GM18502 (cell line): Measurements from ENCODE around the gene ATG7.

ENCODE experiments used
- ATAC-seq: cut with Tn5 transposase; IDR thresholded peaks from one replicate; pipeline ENCODE4 v1.9.1; 2021; ENCODE audit warnings: mild to moderate bottlenecking; ENCODE audit not compliant: unreplicated experiment, poor library complexity

ATG7 gene, protein sequence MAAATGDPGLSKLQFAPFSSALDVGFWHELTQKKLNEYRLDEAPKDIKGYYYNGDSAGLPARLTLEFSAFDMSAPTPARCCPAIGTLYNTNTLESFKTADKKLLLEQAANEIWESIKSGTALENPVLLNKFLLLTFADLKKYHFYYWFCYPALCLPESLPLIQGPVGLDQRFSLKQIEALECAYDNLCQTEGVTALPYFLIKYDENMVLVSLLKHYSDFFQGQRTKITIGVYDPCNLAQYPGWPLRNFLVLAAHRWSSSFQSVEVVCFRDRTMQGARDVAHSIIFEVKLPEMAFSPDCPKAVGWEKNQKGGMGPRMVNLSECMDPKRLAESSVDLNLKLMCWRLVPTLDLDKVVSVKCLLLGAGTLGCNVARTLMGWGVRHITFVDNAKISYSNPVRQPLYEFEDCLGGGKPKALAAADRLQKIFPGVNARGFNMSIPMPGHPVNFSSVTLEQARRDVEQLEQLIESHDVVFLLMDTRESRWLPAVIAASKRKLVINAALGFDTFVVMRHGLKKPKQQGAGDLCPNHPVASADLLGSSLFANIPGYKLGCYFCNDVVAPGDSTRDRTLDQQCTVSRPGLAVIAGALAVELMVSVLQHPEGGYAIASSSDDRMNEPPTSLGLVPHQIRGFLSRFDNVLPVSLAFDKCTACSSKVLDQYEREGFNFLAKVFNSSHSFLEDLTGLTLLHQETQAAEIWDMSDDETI

DNA sequence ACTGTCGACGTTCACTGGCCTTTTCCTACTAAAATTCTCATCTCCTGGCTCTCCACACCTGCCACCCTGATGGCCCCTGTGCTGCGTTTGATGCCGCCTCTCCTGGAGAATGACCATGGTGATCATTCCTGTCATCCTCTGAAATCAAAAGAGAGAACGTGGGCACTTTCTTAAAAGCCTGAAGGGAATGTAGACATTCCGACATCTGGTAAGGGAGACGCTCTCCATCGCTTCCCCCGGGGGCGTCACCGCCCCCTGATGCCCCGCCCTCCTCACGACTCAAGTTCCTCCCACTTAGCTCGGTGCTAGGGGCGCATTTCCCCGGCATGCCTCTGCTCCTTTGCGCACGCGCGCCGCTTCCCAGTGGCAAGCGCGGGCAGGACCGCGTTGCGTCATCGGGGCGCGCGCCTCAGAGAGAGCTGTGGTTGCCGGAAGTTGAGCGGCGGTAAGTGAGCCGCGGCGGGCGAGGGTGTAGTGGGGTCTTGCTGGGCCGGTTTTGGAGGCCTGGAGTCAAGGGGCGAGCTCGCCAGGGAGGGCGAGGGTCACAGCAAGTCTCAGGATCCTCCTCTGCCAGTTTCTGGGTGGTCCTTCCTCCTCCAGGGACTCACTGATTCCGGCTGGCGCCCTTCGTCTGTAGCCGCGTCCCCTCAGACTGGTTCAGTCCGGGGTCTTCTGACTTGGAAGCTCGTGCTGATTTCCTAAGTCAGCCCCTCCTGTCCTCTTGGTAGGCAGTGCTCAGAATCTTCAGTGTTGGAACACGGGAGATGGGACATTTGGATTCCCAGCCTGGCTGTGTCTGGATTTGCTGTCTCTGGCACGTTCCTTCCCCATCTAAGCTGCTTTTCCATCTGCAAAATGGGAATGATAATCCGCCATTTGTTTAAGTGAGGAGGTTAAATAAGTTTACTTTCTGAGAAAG lies at the start of gene ATG7:
ATG7 (plus strand) TSS at position 412 of the 919 bp plus-strand sequence. CDS start 26,299 bp downstream, outside the sequence.
- ATAC-seq: peak; percentile 97

DNA sequence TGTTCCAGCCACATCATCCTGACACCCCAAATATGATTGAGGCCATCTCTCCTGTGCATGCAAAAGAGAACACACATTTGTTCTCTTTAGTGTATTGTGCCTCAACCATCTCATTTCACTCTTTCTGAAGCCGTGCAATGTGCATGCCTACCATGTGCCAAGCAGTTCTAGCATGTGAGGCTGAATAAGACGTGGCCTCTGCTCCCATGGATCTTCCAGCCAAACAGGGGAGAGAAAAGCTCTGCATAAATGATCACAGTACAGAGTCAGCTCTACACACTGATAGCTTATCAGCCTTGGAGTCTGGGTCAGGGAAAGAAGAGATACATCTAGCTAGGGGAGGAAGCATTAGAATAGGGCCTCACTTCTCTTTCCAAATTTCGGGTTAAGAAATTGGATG lies 48.2 kb upstream of the ATG7 start:
- ATAC-seq: no peak

DNA sequence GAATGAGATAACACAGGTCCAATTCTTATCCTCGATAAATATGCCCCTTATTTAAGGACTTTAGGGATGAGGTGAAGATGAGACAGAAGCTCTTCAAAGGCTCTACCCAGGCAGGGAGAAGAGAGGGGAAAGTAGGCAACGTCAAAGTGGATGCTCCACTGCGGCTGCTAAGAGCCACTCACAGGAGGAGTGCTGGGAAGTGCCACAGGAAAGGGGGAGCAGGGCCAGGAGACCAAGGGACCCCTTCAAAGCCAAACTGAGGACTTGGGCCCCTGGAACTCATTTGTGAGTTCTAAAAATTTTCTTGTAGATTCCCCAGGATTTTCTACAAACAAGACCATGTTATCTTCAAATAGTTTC lies 47.3 kb upstream of the ATG7 start:
- no peak for ATAC-seq

DNA sequence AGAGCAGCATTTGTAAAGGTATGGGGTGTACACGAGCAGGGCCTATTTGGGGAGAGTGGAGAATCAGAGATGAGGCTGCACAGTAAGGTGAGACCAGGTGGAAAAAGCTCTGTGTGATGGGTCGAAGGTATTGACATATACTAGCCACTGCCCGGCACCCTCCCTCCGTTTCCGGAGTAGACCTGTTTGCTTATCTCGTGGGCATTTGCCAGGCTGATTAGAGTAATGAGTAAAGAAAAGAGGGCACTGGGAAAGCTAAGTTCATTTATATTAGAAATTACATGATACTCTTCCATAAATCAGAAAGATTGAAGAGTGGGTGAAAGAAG lies 46.2 kb upstream of the ATG7 start:
- ATAC-seq: no peak

DNA sequence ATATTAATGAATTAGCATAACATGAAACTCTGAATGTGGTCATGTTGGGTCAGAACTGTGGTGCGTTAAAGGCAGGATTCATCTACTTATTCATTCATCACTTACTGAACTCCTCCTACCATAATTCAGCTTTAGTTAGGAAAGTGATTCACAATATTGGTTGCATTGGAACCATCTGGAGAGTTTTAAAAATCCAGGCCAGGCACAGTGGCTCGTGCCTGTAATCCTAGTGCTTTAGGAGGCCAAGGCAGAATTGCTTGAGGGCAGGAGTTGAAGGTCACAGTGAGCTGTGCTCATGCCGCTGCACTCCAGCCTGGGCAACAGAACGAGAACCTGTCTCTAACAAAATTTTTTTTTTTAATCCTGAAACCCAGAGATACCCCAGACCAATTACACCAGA lies 44.2 kb upstream of the ATG7 start:
- ATAC-seq: no peak

DNA sequence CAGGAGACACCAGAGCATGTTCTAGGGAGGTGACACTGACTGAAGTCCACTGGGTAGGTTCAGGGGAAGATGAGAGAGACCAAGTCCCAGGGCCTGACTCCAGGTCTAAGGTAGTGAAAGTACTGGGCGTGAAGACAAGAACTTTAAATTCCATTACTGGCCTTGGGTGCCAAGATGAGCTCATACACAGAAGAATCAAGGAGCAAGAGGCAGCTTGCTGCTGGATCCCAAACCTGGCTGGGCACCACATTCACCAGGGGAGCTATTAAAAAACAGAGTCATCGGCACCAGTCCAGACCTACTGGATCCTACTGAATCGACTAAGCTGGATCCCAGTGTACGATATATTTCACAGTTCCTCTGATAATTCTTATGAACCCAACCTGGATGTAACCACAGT lies 42.1 kb upstream of the ATG7 start:
- ATAC-seq: no peak

DNA sequence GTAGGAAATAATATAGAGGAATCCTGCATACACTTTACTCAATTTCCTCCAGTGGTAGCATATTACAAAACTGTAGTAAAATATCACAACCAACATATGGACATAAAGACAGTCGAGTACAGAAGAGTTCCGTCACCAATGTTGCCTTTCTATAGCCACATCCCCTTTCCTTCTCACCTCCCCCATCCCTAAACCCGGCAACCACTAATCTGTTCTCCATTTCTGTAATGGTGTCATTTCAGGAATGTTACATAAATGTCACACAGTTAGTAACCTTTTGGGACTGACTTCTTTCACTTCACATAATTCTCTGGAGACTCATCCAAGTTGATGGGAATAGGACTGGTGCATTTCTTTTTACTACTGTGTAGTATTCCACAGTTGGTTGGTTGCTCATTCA lies 41.4 kb upstream of the ATG7 start:
- no peak for ATAC-seq

DNA sequence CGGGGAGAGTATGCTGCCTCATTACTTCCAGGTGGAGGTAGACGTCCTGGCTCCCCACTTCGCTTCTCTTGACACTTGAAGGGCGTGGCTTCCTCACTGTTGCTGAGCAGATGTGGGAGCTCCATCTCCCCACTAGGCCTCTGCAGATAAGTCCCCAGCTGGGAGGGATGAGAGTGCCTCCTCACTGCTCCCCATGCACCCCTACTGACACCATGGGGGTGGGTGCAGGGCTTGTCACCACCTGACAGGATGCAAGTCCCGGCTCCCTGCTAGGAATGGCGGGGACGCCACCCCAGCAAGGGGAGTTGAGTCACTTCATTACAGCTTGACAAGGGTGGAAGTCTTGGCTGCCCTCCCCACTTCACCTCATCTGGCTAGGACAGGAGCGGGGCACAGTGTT lies 36.8 kb upstream of the ATG7 start:
- ATAC-seq: no peak

DNA sequence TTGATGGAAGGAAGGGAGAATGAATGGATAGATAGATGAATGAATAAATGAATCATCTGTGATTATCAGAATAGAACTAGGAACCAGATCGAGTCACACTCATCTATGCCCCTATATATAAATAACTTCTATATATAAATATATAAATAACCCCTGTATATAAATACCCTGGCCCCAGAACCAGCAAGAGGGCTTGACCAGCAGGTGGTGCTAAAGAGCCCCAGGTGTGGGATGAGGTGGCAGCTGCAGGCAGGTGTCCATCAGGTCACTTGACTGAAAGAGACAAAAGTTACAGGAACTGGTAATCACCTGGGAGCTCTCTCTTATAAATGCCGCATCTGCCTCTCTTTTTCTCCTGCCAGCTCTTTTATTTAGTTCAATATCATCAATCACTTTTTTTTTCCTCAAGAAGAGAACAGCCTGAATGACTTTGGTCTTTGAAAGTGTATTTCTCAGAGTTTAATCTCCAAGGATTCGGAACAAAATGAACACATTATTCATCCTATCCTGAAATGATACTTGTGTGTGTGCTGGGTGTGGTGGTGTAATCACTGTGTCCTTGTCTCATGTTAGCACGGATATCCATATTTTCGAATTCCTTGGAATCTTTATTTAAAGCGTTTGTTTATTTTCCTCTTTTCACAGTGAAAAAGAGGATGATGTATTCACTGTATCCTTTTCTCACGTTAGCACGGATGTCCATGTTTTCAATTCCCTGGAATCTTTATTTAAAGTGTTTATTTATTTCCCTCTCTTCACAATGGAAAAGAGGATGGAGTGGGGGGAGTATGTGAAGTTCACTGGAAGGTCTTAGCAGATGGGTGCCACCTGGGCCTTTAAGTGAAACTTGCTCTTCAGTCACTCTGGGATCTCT lies 35.4 kb upstream of the ATG7 start:
- peak; percentile 57 for ATAC-seq

DNA sequence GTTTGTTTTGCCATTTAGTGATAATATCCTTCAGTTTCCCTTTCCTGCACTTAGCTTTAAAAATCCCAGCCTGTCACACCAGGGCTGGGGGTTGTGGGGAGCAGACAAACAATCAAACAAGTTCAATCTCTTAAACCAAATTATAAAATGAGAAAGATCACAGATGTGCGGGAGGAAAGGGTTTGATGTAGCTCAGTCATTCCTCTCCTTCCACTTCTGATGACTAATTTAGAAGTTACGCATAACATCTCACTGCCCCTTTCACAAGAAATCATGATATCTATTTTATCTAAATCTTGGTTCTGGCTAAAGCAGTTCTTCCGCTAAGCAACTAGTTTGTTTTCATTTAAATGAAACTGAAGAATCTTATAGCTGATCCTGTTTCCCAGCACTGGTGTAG lies 34.1 kb upstream of the ATG7 start:
- ATAC-seq: no peak

DNA sequence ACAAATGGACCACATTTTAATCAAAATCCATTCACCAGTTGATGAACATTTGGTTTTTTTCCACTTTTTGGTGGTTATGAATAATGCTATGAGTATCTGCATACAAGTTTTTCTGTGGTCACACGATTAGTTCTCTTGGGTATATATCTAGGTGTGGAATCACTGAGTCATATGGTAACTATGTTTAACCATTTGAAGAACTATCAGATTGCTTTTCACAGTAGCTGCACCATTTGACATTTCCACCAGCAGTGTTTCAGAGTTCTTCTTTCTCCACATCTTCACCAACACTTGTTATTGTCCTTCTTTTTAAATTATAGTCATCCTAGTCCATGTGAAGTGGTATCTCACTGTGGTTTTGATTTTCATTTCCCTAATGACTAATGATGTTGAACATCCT lies 33.3 kb upstream of the ATG7 start:
- no peak for ATAC-seq

DNA sequence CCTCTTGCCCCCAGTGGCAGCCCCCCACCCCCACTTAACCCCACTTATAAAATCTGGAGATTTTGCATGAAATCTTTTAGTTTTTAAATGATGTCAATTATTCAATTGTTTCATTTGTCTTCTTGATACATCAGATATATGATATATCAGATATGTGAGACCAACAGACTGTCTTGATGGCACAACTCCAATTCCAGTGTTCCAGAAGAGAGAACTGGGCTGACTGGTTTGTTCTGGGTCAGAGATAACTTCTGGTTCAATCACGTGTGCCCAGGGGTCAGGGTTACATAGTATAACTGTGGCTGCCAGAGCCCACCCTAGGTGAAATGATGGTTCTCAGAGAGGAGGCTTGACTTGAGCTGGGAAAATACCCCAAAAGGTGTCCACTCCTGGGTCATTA lies 32.4 kb upstream of the ATG7 start:
- no peak for ATAC-seq

DNA sequence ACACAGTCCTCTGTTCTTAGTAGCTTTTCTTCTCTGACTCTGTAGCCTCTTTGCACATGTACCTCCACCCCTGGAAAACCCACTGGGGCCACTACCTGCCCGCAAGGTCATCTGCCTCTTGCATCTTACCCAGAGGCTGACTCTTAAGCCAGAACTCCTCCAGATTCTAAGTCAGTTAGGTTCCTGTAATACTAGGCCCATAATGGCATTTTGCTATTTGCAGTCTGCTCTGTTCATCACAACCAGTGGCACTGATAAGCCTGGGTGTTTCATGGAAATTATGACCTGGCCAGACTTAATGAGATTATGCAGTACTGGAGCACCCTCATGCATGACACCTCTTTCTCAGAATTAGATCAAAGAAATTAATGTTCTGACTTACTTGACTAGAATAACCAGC lies 31.7 kb upstream of the ATG7 start:
- no peak for ATAC-seq

DNA sequence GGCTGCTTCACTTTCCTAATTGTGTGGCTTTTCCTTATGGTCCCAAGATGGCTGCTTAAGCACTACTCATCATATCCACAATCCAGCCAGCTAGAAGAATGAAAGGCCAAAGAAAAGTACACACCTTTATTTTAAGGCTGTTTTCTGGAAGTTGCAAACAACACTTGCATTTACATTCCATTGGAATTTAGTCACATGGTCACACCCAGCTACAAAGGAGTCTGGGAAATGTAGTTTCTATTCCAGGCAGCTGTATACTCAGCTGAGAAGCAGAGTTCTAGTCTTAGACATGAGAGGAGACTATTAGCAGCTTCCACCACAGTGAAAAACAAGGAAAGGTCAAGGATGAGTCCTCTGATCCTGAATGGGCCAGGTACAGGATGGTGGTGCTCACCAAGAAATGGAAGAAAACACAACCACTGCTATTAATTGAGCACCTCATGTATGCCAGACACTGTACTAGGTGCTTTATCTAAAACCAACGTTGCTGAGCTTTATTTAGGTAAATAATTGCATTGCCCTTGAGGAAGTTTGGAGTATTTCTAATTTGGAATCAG lies 28.0 kb upstream of the ATG7 start:
- ATAC-seq: no peak

DNA sequence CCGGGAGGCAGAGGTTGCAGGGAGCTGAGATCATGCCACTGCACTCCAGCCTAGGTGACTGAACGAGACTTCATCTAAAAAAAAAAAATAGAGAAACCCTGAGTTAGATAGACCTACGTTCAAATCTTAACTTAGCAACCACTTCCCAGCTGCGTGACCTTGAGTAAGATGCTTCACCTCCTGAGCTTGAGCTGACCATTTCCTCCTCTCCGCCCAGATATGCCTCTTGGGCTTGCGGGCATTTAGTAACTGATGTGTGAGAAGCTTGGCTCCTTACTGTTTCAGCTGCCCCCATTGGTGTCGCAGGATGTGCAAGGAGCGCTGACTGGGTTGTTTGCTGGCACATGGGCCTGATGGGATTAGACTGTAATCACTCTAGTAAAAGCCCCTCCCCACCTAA lies 26.9 kb upstream of the ATG7 start:
- ATAC-seq: no peak

DNA sequence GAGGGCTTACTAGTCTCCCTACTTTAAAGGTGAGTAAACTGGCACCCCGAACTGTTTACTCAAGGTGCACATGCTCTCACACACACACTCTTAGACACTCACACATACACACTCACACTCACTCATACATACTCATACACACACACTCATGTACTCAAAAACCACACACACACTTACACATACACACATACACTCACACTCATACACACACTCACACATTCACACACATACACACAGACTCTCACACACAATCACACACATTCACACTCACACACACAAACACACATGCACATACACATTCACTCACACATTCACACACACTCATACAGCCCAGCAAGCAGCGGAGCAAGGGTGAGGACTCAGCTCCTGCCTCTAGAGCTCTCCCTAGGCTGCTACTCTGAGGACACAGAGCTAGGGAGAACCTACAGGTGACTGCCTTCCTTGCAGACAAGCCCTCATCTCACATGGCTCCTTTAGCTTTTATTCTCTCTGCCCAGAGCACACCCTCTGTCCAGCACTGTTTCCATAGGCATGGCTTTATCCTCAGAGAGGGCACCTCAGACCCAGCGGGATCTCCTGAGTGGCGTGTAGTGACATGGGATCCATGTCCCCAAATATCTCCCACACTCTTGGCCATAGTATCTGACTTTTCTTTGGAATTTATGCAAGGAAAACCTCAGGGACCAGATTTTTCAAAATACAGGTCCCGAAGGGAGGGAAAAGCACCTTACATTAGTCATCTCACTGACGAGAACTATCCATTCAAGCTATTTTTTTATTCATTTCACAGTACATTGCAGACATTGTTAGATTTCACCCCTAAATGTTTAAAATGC lies 26.2 kb upstream of the ATG7 start:
- no peak for ATAC-seq

DNA sequence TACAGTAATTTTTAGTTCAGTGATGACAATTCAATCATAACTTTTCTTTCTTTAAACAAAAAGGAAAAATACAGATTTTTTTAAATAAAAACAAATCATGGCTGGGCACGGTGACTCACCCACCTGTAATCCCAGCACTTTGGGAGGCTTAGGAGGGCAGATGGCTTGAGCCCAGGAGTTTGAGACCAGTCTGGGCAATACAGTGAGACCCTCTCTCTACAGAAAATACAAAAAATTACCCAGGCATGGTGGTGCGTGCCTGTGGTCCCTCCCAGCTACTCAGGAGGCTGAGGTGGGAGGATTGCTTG lies 25.6 kb upstream of the ATG7 start:
- ATAC-seq: no peak

DNA sequence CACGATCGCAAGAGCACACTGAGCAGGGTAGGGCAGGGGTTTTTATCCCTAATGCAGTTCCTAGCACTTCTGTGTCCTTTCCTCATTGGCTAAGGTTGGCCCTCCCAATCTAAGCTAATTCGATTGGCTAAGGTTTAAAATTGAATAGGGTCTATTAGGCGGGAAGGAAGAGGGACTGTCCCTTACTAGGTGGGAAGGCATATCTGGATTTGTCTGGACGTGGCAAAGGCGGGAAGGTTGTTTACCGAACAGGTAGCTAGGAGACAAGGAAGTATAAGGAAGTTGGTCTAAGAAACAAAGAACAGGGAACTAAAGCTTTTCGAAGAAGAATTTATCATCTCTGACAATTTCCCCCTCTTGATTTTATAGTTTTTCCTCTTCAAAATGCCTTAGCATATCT lies 24.8 kb upstream of the ATG7 start:
- ATAC-seq: no peak

DNA sequence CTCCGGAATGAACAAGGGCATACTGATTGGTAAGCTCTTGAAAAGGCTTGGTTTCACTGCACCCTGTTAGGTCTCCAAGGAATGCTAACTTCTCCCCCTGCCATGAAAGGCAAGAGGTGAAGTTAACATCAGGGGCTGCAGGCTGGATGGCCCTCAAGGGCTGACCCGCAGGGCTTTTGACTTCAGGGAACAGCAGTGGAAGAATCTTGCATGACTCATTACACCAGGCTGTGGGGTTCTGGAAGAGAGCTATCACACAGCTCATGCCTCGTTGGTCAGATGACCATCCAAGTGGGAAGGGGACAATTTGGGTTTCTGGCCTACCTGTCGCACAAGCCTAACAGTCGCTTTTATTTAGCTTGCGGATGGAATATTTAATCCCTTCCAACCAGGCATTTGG lies 23.6 kb upstream of the ATG7 start:
- ATAC-seq: no peak
